HG02884 (cell line): Measurements from ENCODE around the gene RAPGEF2.
"Not testable (repeated sequence)": the region's sequence is repeated elsewhere in the genome, so short reads cannot be mapped to it uniquely, and the experiment has no call there.

ENCODE experiments used
- ATAC-seq: cut with Tn5 transposase; IDR thresholded peaks from one replicate; pipeline ENCODE4 v1.9.1; 2021; ENCODE audit warnings: mild to moderate bottlenecking, moderate library complexity; ENCODE audit not compliant: unreplicated experiment

The RAPGEF2 gene

DNA sequence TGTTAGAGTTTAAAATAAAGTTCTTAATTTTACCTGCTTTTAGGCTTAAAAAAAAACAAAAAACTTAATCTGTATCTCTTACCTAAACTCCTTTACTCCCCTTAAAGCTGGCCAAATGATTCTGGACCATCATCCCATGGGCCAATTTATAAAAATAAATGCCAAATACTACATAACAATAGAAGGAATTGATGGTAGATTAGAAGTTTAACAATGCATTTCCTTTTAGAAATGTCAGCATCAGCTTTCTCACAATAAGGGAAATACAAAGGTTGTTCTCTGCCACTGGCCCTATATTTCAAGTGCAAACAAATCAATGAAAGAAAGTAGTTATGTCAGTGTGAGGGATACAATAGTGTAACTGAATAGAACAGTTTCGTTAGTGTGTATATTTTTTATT is 5.7 kb upstream of the RAPGEF2 start:
- ATAC-seq: no peak

DNA sequence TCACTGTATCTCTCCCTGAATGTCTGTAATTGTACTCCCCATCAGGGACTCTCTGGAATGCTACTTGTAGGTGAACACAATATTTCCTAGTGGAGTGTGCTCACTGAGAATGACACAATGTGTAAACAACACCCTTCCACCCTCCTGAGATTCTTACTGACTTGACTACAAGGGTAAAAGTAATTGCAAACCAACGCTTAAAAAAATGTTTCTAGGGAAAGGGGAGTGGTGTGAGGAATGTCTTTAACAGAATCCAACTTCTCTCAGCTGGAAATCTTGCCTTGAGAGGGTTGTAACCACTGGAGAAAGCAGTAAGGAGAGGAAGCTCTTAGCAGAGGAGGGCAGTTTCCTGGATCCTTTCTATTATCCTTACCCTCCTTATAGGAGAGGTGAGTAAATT is 5.1 kb upstream of the RAPGEF2 start:
- no peak for ATAC-seq

DNA sequence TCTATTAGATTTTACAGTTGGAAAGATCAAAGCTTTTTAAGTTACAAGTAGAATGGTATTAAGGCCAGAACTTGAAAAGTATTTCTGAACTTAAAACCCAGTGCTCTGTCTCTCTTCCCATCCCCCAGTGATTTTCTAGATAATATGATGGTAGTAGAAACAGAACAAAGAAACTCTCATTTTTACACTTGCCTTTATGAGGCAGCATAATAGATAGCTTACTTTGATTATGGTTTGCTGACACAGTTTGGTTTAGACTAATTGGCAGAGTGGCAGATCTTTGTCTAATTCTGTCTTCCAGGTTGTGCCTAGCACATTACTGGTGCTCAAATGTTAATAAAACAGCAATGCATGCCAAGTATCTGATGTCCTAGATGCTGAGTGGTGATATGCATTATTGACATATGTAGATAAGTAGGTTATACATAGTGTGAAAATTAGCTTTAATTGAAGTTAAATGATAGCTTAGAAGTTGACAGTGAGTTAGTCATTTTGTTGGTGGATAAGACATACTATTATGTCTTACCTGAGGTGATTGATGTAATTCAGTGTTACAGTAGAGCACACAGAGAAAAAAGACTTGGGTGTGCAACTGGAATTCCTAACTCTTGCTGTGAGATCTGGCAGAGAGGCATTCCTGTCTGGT is 4.3 kb upstream of the RAPGEF2 start:
- ATAC-seq: no peak

DNA sequence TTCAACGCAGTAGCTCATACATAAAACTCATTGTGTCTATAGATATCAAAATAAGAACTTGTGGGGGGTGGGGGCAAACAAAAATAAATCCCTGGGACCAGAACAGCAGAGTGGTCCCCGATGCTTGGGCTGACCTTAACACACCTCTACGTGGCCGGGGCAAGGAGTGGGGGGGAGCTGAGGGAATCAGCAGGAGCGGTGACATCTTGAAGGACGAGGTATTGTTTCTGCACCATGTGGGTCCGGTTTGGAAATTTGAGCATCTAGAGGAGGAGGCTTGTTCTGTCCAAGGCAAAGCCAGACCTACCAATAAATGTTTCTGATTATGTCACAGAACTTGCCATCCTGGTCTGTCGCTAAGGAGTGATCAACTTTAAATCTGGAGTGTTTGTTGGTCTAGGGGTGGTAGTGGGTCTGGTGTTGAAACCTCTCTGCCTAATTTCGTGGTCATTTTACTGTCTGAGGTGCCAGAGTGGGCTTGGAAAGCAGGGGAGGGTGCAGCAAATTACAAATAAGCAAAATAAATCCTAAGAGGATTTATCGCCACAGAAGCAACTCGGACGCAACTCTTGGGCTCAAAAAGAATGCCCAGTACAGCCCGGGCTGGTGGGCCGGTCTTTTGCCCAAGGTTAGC is 774 bp upstream of the RAPGEF2 start:
- no peak for ATAC-seq

DNA sequence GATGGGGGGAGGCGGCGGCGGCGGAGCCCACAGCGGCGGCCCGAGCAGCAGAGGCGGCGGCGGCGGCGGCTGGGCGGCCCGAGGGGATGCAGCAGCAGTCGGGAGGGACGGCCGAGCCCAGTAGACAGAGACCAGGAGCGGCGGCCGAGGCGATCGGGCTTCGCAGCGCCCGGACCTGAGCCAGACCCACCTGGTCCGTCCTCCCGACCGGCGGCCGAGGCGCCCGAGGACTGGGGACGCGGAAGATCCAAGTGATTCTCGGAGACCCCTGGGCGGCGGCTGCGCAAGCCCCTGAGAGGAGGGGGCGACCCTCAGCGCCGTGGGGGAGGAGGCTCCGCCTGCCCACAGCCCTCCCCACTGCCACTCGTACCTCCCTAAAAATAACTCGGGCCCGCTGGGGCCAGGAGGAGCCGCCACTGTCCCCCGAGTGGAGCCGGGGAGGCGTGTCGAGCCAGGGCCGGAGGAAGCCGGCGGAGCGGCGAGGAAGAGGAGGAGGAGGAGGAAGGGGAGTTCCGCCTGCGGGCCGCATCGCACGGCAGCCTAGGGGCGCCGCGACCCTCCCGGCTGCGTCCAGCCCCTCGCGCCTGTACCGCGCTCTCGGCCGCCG is 608 bp downstream of the RAPGEF2 start:
- peak; percentile 15 for ATAC-seq

DNA sequence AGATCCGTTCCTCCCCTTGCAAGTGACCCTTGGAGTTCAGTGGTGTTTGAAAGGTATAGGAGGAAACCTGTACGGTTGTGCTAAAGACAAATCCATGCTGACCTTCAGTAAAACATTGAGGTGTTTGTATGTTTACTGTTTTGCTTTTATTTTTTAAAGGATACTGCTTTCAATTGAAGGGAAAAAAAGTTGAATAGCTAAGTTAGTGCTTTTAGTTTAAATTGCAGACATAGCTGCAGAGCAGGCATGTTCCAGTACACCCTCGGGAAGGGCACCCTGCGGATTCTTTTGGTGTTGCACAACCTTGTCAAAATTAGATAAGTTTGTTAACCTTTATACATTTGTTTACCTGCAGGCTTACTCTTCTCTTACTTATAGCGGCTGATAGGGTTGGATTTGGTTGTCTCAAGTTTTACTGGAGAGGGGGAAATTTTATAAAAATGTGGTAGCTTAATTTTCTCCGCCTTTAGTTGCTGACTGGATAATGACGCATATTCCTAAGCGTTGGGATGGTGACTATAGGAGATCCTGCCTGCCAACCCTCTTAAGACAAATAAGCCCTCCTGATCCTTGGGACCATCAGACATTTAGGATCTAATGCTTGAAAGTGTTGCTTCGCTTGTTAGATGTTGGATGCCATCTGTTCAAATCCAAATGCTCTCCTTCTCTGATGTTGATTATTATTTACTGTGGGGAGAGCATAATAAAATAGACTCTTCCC is 2.0 kb downstream of the RAPGEF2 start:
- ATAC-seq: no peak

DNA sequence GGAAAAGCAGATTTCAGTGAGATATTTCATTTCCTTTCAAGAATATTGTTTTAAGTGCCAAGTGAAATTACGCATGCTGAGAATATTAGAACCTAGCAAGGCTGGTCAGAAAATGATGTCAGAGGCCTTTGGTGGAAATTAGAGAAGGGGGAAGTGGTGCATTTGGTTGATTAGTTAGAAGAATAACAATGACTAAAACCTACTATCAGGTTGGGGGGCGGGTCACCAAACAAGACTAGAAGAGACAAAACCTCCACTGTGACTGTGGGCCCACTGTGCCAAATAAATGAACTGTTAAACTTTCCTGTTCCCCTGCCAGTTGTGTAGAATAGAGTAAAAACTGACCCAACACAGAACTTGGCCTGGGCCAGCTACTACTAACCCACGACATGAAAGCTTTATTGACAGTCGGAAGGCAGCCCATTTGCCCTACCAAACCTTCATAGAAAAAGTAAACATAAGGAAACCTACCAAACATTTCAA is 2.9 kb downstream of the RAPGEF2 start:
- ATAC-seq: no peak

DNA sequence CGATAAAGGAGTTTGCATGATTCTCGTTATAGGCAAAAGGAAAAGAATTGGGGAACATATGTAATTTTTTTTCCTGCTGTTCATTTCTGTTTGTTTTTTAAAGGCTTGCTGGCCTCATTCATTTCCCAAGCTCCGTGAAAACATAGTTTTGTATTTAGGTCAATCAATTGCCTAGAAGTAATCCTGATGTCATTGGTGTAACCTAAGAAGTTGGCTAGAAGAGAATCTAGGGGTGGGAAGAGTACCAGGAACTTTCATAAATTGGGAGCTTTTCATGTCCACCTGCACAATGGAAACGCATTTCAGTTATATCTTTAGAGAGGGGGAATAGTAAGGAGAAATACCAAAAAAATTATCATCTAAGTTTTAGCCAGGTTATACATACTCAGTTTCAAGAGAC is 3.8 kb downstream of the RAPGEF2 start:
- no peak for ATAC-seq

DNA sequence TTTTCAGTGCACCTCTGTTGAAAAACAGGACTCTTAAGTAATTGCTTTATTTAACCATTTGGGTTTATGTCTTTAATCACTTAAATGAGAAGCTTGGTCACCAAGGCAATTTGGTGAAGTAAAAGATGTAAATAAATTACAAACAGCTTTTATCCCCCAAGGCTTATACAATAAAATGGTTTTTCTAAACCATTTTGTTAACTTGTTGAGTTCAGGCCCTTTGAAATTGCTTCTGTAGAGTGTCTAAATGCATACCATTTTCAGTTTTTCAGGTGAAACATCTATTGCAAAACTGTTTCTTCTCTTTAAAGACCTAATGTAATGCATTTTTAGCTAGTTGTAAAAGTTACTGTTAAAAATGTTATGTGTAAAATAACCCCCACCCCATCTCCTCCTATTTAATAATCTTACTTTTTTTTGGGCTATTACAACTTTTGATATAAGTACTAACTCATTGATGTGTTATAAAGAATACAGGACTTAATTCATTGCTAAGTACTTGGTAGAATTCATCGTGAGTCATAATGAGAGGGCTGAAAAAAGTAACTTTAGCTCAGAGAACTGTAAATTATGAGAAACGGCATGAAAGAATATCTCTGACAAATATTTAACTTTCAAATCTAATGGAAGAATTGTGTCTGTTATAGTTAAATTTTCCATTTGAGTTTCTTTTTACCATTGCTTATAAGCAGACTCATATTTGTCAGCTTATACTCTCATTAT is 4.5 kb downstream of the RAPGEF2 start:
- no peak for ATAC-seq

DNA sequence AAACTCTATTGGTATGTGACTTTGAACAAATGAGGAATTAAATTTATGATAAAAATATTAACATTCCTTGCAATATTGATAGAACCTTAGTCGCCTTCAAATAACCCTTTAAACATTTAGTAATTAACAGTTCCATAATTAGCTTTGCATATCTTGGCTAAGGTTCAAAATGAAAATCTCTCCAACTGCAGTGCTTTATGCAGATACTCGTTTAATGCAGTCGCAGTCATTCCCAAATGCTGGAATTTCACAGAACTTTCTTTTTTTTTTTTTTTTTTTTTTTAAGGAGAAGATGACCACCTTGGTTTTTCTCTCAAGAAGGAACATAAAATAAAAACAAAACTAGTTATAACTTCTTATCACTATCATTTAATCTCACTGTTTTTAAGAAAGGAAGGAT is 5.2 kb downstream of the RAPGEF2 start:
- ATAC-seq: no peak

DNA sequence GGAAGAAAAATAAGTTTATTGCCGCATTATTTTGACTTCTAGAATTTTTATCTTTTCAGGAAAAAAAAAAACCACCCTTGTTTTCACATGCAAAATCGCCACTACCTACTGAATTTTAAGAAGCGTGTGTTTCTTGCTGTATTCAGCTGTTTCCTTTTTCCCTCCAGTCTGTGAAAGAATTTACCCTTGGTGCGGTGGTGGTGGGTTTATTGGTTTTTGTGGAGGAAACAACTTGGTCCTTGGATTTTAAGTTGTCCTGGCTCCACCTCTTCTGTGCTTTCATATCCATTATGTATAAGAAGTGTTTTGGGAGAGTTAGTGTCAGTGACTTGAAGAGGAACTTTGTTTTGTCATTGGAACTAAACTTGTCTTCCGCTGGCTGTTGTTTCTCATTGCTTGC is 8.1 kb downstream of the RAPGEF2 start:
- ATAC-seq: no peak

DNA sequence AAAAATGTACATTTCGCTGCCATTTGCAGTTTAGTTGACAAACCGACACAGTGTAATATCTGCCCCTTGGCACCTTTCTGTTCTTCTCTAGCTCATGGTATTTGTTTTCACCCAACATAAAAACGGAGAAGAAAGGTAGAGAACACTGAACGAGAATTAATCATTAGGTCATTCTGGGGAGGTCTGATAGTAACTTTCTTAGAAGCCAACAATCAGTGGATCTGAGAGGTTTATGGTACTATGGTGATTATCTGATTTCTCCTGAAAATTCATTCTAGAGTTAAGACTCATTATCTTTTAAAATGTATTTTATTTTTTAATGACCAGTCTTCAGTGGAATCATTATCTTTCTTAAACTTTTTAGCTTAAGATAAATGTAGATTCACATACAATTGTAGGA is 8.5 kb downstream of the RAPGEF2 start:
- ATAC-seq: no peak

DNA sequence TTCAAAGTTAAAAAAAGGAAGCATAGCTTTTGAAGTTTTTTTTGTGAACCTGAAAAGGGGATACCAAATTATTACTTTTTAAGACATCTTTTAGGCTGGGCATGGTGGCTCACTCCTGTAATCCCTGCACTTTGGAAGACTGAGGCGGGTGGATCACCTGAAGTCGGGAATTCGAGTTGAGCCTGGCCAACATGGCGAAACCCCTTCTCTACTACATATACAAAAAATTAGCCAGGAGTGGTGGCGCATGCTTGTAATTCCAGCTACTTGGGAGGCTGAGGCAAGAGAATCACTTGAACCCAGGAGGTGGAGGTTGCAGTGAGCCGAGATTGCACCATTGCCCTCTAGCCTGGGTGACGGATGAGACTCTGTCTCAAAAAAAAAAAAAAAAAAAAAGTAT is 10.5 kb downstream of the RAPGEF2 start:
- not testable (repeated sequence) for ATAC-seq

DNA sequence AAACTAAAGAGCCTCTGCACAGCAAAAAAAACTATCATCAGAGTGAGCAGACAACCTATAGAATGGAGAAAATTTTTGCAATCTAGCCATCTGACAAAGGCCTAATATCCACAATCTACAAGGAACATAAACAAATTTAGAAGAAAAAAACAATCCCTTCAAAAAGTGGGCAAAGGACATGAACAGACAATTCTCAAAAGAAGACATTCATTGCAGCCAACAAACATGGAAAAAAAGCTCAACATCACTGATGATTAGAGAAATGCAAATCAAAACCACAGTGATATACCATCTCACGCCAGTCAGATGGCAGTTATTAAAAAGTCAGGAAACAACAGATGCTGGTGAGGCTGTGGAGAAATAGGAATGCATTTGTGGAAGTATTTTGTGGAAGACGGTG is 13.2 kb downstream of the RAPGEF2 start:
- ATAC-seq: not testable (repeated sequence)

DNA sequence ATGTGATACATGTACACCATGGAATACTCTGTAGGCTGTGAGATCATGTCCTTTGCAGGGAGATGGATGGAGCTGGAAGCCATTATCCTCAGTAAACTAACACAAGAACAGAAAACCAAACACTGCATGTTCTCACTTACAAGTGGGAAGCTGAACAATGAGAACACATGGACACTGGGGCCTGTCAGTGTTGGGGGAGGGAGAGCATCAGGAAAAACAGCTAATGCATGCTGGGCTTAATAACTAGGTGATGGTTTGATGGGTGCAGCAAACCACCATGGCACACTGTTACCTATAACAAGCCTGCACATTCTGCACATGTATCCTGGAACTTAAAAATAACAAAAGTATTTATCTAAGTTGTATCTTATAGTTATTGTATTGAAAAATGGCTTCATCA is 13.8 kb downstream of the RAPGEF2 start:
- ATAC-seq: not testable (repeated sequence)

DNA sequence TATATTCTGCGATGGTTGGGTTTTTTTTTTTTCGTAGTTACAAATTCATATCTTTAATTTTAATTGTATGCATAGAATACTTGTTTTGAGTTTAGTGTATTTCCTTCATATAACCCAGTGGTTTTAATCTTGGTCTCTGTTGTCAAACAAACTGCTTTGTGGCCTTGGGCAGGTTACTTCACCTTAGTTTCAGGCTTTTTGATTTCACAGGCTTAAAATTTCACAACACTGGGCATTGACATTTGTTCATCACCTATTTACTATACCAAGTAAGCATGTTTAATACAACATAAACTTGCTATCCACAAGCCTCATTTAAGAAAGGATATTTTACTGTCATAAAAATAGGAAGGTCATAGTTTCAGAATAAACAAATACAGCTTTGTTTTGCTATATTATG is 14.7 kb downstream of the RAPGEF2 start:
- ATAC-seq: no peak

DNA sequence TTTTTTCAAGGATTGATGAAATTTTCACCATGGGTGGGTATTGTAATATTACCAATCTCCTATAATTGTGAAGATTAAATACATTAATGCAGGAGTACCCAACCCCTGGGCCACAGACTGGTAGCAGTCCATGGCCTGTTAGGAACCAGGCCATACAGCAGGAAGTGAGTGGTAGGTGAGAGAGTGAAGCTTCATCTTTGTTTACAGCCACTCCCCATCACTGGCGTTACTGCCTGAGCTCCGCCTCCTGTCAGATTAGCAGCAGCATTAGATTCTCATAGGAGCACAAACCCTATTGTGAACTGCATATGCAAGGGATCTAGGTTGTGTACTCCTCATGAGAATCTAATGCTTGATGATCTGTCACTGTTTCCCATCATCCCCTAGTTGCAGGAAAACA is 15.1 kb downstream of the RAPGEF2 start:
- ATAC-seq: no peak

DNA sequence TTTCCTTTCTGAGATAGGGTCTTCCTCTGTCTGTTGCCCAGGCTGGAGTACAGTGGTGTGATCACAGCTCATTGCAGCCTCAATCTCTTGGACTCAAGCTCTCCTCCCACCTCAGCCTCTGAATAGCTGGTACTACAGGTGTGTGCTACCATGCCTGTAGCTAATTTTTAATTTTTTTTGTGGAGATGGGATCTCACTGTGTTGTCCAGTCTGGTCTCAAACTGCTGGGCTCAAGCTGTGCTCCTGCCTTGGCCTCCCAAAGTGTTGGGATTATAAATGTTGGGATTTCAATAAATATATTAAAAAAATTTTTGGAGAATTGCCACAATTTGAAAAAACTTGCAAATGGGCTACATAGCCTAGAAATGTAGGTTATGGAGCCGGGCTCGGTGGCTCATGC is 18.5 kb downstream of the RAPGEF2 start:
- ATAC-seq: no peak

DNA sequence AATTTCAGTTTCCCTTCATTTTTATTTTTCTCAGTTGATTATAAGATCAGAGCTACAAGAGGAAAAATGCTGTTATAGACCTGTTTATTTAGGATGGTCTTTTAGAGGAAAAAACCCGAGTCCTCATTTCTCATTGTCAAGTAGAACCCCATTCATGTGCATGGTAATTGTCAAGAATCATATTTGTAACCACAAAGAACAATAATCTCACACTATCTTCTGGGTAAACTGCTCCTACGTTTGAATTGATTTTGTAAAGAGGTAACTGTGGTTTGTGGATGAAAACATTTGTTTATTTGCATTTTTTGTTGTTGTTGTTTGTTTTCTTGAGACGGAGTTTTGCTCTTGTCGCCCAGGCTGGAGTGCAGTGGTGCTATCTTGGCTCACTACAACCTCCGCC is 23.8 kb downstream of the RAPGEF2 start:
- ATAC-seq: no peak

DNA sequence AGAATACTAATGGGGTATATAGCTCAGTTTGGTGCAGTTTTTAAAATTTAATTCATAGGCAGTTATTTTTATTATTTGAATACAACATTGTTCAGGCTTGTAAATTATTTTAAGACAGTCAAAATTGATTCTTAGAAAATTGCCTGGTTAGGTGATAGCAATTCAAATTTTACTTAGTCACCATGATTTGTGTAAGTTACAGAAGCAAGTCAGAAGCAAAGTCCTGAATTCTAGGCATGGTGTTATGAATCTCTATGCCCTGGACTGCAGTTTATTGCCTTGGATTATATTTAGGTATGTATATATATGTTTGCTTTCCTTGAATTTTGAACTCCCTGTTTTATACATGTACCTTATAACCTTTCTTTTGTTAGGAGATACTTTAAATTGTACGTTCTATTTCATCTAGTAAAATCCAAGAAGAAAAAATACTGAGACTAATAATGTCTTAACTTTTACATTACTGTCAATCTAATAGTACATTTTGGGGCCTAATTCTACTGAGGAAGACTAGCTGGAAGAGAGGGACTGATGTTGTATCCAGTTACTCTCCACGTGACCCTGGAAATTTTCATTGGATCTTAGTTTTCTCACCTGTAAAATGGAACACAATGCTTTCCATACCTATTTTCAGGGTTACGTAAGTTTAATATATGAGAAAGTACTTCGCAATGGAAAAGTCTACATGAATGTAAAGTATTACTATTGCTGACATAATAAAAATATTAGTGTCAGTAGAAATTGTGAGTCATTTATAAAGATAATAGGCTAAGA is 25.1 kb downstream of the RAPGEF2 start:
- ATAC-seq: no peak
